Measurements from ENCODE around the gene LDLRAD4.

DNA sequence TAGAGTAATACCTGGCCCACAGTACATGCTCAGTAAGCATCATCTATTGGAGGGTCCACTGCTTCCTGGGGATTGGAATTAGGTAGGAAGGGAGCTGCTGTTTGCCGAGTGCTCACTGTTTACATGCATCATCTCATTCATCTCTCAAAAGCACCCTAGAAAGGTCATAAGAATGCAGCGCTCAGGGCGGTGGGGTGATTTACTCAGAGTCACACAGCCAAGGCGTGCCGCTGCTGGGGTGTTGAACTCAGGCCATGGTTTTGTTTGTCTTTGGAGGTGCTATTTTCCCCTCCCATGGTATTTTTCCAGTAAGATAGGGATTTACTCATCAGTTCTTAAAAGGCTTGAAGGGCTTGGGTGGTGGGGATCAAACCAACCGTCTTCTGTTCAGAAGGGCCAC is 227.5 kb downstream of the LDLRAD4 start:
- no peak for TF ChIP-seq EP300 (IDR thresholded peaks at IDR 0.05)
- TF ChIP-seq, protein P1, sequence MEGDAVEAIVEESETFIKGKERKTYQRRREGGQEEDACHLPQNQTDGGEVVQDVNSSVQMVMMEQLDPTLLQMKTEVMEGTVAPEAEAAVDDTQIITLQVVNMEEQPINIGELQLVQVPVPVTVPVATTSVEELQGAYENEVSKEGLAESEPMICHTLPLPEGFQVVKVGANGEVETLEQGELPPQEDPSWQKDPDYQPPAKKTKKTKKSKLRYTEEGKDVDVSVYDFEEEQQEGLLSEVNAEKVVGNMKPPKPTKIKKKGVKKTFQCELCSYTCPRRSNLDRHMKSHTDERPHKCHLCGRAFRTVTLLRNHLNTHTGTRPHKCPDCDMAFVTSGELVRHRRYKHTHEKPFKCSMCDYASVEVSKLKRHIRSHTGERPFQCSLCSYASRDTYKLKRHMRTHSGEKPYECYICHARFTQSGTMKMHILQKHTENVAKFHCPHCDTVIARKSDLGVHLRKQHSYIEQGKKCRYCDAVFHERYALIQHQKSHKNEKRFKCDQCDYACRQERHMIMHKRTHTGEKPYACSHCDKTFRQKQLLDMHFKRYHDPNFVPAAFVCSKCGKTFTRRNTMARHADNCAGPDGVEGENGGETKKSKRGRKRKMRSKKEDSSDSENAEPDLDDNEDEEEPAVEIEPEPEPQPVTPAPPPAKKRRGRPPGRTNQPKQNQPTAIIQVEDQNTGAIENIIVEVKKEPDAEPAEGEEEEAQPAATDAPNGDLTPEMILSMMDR (IDR thresholded peaks at IDR 0.05) = no peak
- TF ChIP-seq POLR2AphosphoS5 (IDR thresholded peaks at IDR 0.05) = no peak
- TF ChIP-seq POLR2A (IDR thresholded peaks at IDR 0.05; ENCODE audit: low read depth) = no peak
